Neural cell (in vitro differentiated cells): ENCODE results near the gene CHD8. TPM values are rescaled to one million over a fixed set of nuclear protein-coding genes. Genes with fewer than 3 reads are reported as not detected.

Experiments
- H2AFZ ChIP-seq: fragments of 200-600, 300-800 bp; sonication (generic), shearing (Covaris generic); 2 replicates; pipeline ENCODE4 v1.6.0; 2014; ENCODE audit warnings: low read depth, mild to moderate bottlenecking, antibody characterized with exemption, low read length, moderate library complexity
- H3F3A ChIP-seq: fragments of 200-600 bp; shearing (Covaris generic); 2 replicates; pipeline ENCODE4 v1.6.1; 2016; ENCODE audit warnings: mild to moderate bottlenecking, moderate library complexity, mixed read lengths, antibody characterized with exemption, low read length; ENCODE audit not compliant: insufficient read depth, poor library complexity, severe bottlenecking
- H3K27ac ChIP-seq: fragments of 200-600, 300-800 bp; sonication (generic), shearing (Covaris generic); 2 replicates; pipeline ENCODE4 v1.5.1; 2014; ENCODE audit warnings: mild to moderate bottlenecking, low read length, moderate library complexity
- H3K27me3 ChIP-seq: fragments of 300-800, 200-600 bp; sonication (generic), shearing (Covaris generic); 2 replicates; pipeline ENCODE4 v1.6.0; 2014; ENCODE audit warnings: mild to moderate bottlenecking, low read depth, low read length, moderate library complexity; ENCODE audit not compliant: insufficient read depth
- H3K36me3 ChIP-seq: fragments of 300-800, 200-600 bp; sonication (generic), shearing (Covaris generic); 2 replicates; pipeline ENCODE4 v1.5.1; 2014; ENCODE audit warnings: mild to moderate bottlenecking, antibody characterized with exemption, low read length, moderate library complexity; ENCODE audit not compliant: insufficient read depth
- H3K4me2 ChIP-seq: fragments of 300-800, 200-600 bp; sonication (generic), shearing (Covaris generic); 2 replicates; pipeline ENCODE4 v1.6.0; 2014; ENCODE audit warnings: mild to moderate bottlenecking, low read length
- H3K4me3 ChIP-seq: fragments of 300-800, 200-600 bp; sonication (generic), shearing (Covaris generic); 2 replicates; pipeline ENCODE4 v1.5.1; 2014; ENCODE audit warnings: mild to moderate bottlenecking, low read length, moderate library complexity
- H3K79me2 ChIP-seq: fragments of 200-600 bp; shearing (Covaris generic); replicated peaks from 2 replicates; pipeline ENCODE4 v1.6.0; 2014; ENCODE audit warnings: mild to moderate bottlenecking, low read length, moderate library complexity; ENCODE audit not compliant: insufficient read depth
- H3K9ac ChIP-seq: fragments of 300-800, 200-600 bp; sonication (generic), shearing (Covaris generic); 2 replicates; pipeline ENCODE4 v1.6.1; 2016; ENCODE audit warnings: mild to moderate bottlenecking, low read length, mixed read lengths
- H3K9me2 ChIP-seq: fragments of 200-600 bp; shearing (Covaris generic); 2 replicates; pipeline ENCODE4 v1.6.1; 2016; ENCODE audit warnings: mild to moderate bottlenecking, low read length, mixed read lengths; ENCODE audit not compliant: insufficient read depth
- H3K9me3 ChIP-seq: fragments of 200-600, 300-800 bp; sonication (generic), shearing (Covaris generic); 2 replicates; pipeline ENCODE4 v1.6.1; 2016; ENCODE audit warnings: mild to moderate bottlenecking, mixed run types, low read length, moderate library complexity, mixed read lengths
- H4K20me1 ChIP-seq: fragments of 200-600 bp; shearing (Covaris generic); 2 replicates; pipeline ENCODE4 v1.6.1; 2016; ENCODE audit warnings: mild to moderate bottlenecking, mixed run types; ENCODE audit not compliant: insufficient read depth
- EP300 ChIP-seq: fragments of 450-650 bp; conservative IDR thresholded peaks from 2 replicates; pipeline ENCODE4 v1.6.1; 2014; ENCODE audit warnings: antibody characterized with exemption, mild to moderate bottlenecking, moderate library complexity; ENCODE audit not compliant: poor library complexity, severe bottlenecking
- EZH2 ChIP-seq: fragments of 200-600, 300-800 bp; shearing (Covaris generic), sonication (generic); IDR thresholded peaks from 2 replicates; pipeline ENCODE4 v1.6.1; 2014; ENCODE audit warnings: antibody characterized with exemption, low read length, borderline replicate concordance, mild to moderate bottlenecking; ENCODE audit not compliant: insufficient read depth, poor library complexity, severe bottlenecking
- MXI1 ChIP-seq: fragments of 450-650 bp; conservative IDR thresholded peaks from 2 replicates; pipeline ENCODE4 v1.6.1; 2014; ENCODE audit warnings: antibody characterized with exemption, mild to moderate bottlenecking; ENCODE audit not compliant: poor library complexity, severe bottlenecking
- POLR2AphosphoS5 ChIP-seq: IDR thresholded peaks from 2 replicates; pipeline ENCODE4 v1.6.1; 2012
- RAD21 ChIP-seq: fragments of 450-650 bp; conservative IDR thresholded peaks from 2 replicates; pipeline ENCODE4 v1.6.1; 2014; ENCODE audit warnings: antibody characterized with exemption, mild to moderate bottlenecking, moderate library complexity
- SMC3 ChIP-seq: fragments of 450-650 bp; conservative IDR thresholded peaks from 2 replicates; pipeline ENCODE4 v1.6.1; 2014; ENCODE audit warnings: antibody characterized with exemption, mild to moderate bottlenecking, moderate library complexity; ENCODE audit not compliant: poor library complexity
- TAF1 ChIP-seq: IDR thresholded peaks from 2 replicates; pipeline ENCODE4 v1.6.1; 2012; ENCODE audit warnings: low read depth
- polyA plus RNA-seq: library from polyadenylated mRNA; depleted of rRNA; stranded (reverse); fragments of >200 nt; gene quantifications from 2 replicates; pipeline ENCODE4 v1.2.3, GENCODE V29; 2014
- TF ChIP-seq, protein P1 (sequence below): fragments of 450-650 bp; IDR thresholded peaks from 2 replicates; pipeline ENCODE4 v1.5.1; 2014; ENCODE audit warnings: antibody characterized with exemption, mild to moderate bottlenecking, moderate library complexity; ENCODE audit not compliant: poor library complexity, severe bottlenecking
- TF ChIP-seq, protein P2 (sequence below): IDR thresholded peaks from 2 replicates; pipeline ENCODE4 v1.6.1; 2012; ENCODE audit warnings: borderline replicate concordance

The CHD8 gene
- polyA plus RNA-seq, 1 donor from 2014 or later = 44.1 TPM

GRCh38 chr14:21406213-21406612 lies 49.7 kb downstream of the CHD8 start:
- H3K27me3 ChIP-seq = no peaks in the 10 kb centered on the region
- H3K79me2 ChIP-seq = no peaks in the 10 kb centered on the region
- H4K20me1 ChIP-seq = no peaks in the 10 kb centered on the region
- H3K4me2 ChIP-seq = no peak overlapping the region
- H3F3A ChIP-seq = no peaks in the 10 kb centered on the region
- H3K9ac ChIP-seq = no peak overlapping the region
- H3K9me3 ChIP-seq = no peaks in the 10 kb centered on the region
- TF ChIP-seq RAD21 = no peak
- no peak for TF ChIP-seq MXI1
- no peak for TF ChIP-seq EP300
- no peak for TF ChIP-seq EZH2
- TF ChIP-seq TAF1 = no peak
- TF ChIP-seq, protein P1, sequence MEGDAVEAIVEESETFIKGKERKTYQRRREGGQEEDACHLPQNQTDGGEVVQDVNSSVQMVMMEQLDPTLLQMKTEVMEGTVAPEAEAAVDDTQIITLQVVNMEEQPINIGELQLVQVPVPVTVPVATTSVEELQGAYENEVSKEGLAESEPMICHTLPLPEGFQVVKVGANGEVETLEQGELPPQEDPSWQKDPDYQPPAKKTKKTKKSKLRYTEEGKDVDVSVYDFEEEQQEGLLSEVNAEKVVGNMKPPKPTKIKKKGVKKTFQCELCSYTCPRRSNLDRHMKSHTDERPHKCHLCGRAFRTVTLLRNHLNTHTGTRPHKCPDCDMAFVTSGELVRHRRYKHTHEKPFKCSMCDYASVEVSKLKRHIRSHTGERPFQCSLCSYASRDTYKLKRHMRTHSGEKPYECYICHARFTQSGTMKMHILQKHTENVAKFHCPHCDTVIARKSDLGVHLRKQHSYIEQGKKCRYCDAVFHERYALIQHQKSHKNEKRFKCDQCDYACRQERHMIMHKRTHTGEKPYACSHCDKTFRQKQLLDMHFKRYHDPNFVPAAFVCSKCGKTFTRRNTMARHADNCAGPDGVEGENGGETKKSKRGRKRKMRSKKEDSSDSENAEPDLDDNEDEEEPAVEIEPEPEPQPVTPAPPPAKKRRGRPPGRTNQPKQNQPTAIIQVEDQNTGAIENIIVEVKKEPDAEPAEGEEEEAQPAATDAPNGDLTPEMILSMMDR = no peak
- no peak for TF ChIP-seq POLR2AphosphoS5
- TF ChIP-seq, protein P2, sequence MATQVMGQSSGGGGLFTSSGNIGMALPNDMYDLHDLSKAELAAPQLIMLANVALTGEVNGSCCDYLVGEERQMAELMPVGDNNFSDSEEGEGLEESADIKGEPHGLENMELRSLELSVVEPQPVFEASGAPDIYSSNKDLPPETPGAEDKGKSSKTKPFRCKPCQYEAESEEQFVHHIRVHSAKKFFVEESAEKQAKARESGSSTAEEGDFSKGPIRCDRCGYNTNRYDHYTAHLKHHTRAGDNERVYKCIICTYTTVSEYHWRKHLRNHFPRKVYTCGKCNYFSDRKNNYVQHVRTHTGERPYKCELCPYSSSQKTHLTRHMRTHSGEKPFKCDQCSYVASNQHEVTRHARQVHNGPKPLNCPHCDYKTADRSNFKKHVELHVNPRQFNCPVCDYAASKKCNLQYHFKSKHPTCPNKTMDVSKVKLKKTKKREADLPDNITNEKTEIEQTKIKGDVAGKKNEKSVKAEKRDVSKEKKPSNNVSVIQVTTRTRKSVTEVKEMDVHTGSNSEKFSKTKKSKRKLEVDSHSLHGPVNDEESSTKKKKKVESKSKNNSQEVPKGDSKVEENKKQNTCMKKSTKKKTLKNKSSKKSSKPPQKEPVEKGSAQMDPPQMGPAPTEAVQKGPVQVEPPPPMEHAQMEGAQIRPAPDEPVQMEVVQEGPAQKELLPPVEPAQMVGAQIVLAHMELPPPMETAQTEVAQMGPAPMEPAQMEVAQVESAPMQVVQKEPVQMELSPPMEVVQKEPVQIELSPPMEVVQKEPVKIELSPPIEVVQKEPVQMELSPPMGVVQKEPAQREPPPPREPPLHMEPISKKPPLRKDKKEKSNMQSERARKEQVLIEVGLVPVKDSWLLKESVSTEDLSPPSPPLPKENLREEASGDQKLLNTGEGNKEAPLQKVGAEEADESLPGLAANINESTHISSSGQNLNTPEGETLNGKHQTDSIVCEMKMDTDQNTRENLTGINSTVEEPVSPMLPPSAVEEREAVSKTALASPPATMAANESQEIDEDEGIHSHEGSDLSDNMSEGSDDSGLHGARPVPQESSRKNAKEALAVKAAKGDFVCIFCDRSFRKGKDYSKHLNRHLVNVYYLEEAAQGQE = no peak
- TF ChIP-seq SMC3 = no peak
- H2AFZ ChIP-seq = no peak overlapping the region
- H3K4me3 ChIP-seq = no peak overlapping the region
- no peak overlapping the region for H3K27ac ChIP-seq
- H3K9me2 ChIP-seq = no peaks in the 10 kb centered on the region
- H3K36me3 ChIP-seq = peaks cover 32% of the 10 kb centered on the region

GRCh38 chr14:21405097-21405496 lies 50.8 kb downstream of the CHD8 start:
- H3F3A ChIP-seq = no peaks in the 10 kb centered on the region
- no peaks in the 10 kb centered on the region for H3K27me3 ChIP-seq
- TF ChIP-seq, protein P1 = no peak
- TF ChIP-seq MXI1 (no peak), RAD21 (no peak)
- no peaks in the 10 kb centered on the region for H3K79me2 ChIP-seq
- H2AFZ ChIP-seq = no peak overlapping the region
- H3K9me3 ChIP-seq = no peaks in the 10 kb centered on the region
- no peak overlapping the region for H3K27ac ChIP-seq
- peaks cover 37% of the 10 kb centered on the region for H3K36me3 ChIP-seq
- H4K20me1 ChIP-seq = no peaks in the 10 kb centered on the region
- H3K9ac ChIP-seq = no peak overlapping the region
- no peak overlapping the region for H3K4me2 ChIP-seq
- no peaks in the 10 kb centered on the region for H3K9me2 ChIP-seq
- H3K4me3 ChIP-seq = no peak overlapping the region
